Nephron progenitor cell (in vitro differentiated cells): ENCODE measurements around the gene DGKB.

Experiments
- DNase-seq: peaks from one replicate; pipeline ENCODE4 v3.0.0; 2021
- H3K27ac Mint-ChIP-seq: 2 replicates; pipeline ENCODE4 v1.8.0; 2021; ENCODE audit warnings: mild to moderate bottlenecking, moderate library complexity, mixed read lengths
- H3K27me3 Mint-ChIP-seq: 2 replicates; pipeline ENCODE4 v1.8.0; 2021; ENCODE audit warnings: mild to moderate bottlenecking, low read depth, mixed read lengths; ENCODE audit not compliant: poor library complexity
- H3K36me3 Mint-ChIP-seq: 2 replicates; pipeline ENCODE4 v1.8.0; 2021; ENCODE audit warnings: low read depth, mixed read lengths
- H3K4me1 Mint-ChIP-seq: 2 replicates; pipeline ENCODE4 v1.8.0; 2021; ENCODE audit warnings: mixed read lengths
- H3K4me3 Mint-ChIP-seq: 2 replicates; pipeline ENCODE4 v1.8.0; 2021; ENCODE audit warnings: mild to moderate bottlenecking, moderate library complexity, mixed read lengths
- H3K9me3 Mint-ChIP-seq: 2 replicates; pipeline ENCODE4 v1.8.0; 2021; ENCODE audit warnings: mild to moderate bottlenecking, moderate library complexity, mixed read lengths
- CTCF ChIP-seq: fragments of 200-600 bp; sonication (generic); IDR thresholded peaks from 2 replicates; pipeline ENCODE4 v1.5.0; 2021; ENCODE audit warnings: antibody characterized with exemption

The DGKB gene

DNA sequence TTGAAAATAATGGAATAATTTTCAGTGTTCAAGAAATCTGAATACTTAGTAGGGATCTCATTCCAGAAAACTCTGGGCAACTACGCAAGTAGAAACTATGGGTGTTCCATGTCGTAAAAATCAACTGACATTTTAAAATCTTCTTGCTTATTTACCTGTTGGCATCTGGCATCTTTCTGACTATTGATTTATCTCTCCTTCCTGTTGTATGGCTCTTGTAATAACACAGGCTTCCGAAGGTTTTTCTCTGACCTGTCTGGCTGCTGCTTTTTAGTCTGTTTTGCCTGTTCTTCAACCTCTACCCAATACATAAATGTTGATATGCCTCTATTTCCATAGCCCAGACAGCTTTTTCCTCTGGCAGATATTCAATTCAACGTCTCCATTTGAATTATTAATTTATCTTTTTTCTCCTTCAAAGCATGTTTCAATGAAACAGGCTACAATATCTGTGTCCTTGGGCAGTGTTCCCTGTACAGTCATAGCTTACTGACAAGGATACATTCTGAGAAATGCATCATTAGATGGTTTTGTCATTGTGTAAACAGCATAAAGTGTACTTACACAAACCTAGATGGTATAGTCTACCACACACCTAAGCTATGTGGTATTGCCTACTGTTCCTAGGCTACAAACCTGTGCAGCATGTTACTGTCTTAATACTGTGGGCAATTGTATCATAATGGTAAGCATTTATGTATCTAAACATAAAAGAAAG lies 807.2 kb downstream of the DGKB start:
- no peak overlapping the region for H3K4me3 Mint-ChIP-seq
- no peaks in the 10 kb centered on the region for H3K27me3 Mint-ChIP-seq
- H3K4me1 Mint-ChIP-seq: no peaks in the 10 kb centered on the region
- H3K9me3 Mint-ChIP-seq: no peaks in the 10 kb centered on the region
- DNase-seq: no peak
- no peaks in the 10 kb centered on the region for H3K36me3 Mint-ChIP-seq
- H3K27ac Mint-ChIP-seq: no peak overlapping the region
- TF ChIP-seq CTCF: no peak
